Erythroblast (primary cell): ENCODE measurements around the gene STX8.

Source experiments
- GATA1 ChIP-seq: IDR thresholded peaks from 2 replicates; pipeline ENCODE4 v1.6.1; 2011; ENCODE audit warnings: low read depth, mild to moderate bottlenecking, control low read depth, low read length, moderate library complexity
- POLR2A ChIP-seq: IDR thresholded peaks from 2 replicates; pipeline ENCODE4 v1.6.1; 2011; ENCODE audit warnings: mild to moderate bottlenecking, low read length

- no peak for TF ChIP-seq POLR2A
- no peak for TF ChIP-seq GATA1
Measured at GRCh38 chr17:9285602-9286427, 289.8 kb downstream of the STX8 start.
